Raji (cell line): Measurements from ENCODE around the gene PRKCG.

Experiments used
- POLR2A ChIP-seq: IDR thresholded peaks from 2 replicates; pipeline ENCODE4 v1.6.1; 2011; ENCODE audit warnings: low read depth, low read length, control low read depth; ENCODE audit not compliant: insufficient read depth

PRKCG gene

DNA sequence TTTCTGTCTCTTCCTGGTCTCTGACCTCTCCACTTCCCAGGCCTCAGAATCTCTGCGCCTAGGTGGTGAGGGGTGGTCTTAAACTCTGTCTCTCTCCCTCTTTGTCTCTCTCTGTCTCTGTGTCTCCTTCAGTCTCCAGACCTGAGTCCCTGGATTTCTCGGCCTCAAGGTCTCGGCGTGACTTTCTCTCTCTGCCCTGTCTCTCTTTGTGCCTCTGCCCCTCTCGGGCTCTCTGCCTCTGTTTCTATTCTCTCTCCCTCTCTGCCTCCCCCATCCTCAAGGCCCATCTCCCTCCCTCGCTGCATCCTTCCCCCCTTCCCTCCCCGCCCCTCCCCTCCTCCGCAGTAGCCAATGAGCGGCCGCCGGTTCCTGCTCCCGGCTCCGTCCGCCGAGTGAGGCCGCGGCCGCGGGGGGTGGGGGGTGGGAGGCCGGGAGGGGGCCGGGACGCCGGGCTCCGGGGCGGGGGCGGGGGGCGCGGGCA, 27.0 kb downstream of the PRKCG start, which contains the start of gene CACNG7:
CACNG7 (plus strand) TSS at position 344 of the 481 bp plus-strand sequence. CDS start 3,554 bp downstream, outside the sequence.
- no peak for TF ChIP-seq POLR2A

DNA sequence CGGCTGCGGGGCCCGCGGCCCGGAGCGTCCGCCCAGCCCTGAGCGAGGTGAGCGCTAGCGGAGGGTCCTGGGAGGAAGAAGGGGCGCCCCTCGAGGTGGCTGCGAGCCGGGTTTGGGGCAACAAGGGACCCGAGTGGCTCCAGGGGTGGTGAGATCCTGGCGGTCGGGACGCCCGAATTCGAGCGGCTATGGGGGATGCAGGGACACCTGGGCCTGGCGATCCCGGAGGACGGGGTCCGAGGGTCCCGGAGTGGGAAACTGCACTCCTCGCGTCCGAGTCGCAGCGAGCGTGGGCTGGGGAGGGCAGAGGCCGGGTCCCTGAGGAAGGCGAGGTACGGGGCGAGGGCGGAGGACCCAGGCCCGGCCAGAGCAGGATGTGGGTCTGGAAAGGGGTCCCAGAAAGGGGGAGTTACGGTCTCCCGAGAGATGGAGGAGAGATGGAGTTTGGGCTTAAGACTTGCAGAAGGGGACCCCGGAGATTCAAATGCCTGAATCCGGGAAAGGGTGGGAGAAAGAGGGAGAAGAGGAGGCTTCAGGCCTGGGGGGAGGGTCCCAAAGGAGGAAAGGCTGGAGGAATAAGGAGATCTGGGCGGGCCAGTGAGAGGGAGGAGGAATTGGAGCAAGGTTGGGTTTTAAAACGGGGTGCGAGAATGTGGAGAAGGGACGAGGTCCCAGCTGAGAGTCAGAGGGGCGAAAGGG, 27.6 kb downstream of the PRKCG start:
- no peak for TF ChIP-seq POLR2A

DNA sequence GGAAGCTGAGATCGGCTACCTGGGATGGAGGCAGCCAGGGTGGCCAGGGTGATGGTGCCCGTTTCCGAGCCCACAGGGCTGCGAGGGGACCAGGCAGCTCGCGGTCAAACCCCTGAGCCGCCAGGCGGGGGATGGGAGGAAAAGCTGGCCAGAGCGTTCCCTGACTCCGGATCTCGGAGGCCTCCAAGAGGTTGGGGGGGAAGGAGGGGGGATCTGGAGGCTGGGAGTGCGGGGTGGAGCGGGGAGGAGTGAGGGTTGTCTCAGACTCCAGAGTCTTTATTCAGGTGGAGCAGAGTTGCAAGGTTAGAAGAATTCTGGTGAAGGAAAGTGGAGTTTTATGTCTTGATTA, 28.1 kb downstream of the PRKCG start:
- TF ChIP-seq POLR2A, result no peak

DNA sequence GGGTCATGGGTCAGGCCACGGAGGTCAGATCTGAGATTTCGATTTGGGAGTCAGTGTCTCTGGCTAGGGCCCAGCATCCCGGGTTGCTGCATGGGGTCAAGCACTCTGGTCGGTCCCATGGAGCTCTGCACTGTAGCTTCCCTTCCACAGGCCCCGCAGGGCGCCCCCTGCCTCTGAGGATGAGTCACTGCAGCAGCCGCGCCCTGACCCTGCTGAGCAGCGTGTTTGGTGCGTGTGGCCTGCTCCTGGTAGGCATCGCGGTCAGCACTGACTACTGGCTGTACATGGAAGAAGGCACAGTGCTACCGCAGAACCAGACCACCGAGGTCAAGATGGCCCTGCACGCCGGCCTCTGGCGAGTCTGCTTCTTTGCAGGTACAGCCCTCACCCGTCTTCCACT, 30.7 kb downstream of the PRKCG start:
- no peak for TF ChIP-seq POLR2A

DNA sequence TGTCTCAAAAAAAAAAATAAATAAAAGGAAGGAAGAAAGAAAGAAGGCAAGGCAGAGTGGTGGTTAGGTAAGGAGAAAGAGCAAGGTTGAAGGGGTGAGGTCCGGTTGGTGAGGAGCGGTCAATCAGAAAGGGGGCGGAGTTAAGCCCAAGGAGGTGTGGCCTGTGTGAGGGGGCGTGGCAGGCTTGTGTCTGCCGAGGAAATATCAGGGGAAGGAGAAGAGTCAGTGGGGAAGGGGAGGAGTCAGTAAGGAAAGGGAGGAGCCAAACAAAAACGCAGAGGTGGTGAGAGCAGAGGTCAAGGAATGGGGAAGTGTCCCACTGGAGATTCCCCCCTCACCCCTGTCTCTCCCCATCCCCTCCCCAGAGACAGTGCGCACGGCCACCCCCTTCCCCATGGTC, 33.0 kb downstream of the PRKCG start:
- no peak for TF ChIP-seq POLR2A

DNA sequence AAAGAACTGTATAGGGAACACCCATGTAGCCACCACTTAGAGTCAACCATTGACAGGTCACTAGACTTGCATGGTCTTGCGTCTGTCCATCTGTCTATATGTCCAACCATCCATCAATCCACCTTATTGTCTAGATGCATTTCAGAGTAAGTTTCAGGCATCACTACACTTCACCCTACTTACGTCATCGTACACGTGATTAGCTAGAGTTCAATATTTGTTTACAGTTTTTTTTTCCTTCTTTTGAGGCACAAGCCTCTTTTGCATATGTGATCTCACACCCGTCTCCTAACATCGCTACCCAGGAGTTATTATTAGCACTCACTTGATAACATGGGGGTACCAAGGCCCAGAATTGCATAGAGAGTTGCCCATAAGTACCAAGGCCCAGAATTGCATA, 34.0 kb downstream of the PRKCG start:
- TF ChIP-seq POLR2A, result no peak

DNA sequence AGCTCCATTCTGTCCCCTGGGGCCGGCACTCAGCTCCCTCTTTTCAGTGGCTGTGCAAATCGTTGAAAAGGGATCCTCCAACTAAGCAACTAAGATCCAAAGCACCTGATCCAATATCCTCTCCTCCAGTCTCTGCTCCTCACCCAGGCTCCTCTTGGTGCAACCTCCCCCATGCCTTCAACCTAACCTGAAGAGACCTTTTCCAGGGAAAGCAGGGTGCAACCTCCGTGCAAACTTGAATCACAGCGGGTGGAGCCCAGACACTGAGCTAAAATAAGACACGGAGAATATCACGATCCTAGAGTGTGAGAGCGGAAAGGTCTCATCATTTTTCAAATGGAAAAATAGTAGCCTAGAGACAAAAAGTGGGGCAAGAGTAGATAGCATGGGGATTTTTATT, 35.4 kb downstream of the PRKCG start:
- no peak for TF ChIP-seq POLR2A

DNA sequence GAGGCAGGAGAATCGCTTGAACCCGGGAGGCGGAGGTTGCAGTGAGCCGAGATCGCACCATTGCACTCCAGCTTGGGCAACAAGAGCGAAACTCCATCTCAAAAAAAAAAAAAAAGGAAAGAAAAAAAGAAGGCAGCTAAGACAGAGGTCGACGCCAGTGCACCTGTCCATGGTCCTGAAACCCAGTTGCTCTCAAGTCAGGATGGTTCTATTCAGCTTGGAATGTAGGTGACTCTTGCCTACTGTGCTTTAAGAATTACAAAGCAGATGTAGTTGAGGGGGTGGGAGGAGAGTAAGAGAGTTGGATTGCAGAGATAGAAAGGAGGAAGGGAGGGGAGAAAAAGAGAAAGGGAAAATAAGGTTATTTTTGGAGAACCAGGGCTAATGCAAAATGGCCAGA, 45.7 kb downstream of the PRKCG start:
- TF ChIP-seq POLR2A, result no peak

DNA sequence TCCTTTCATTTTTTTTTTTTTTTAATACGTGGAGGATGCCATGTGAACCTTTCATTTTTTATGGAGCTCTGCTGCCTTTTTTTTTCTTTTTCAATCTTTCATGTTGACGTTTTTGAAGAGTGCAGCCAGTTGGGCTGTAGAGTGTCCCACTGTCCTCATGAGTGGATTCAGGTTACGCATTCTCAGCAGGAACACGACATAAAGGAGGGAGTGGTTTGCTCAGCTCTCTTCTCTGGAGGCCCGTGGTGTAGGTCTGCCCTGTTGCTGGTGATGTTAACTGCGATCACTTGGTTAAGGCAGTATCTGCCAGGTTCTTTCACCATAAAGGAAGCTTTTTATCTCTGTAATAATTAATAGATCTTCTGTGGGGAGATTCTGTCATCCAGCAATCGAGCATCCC, 54.0 kb downstream of the PRKCG start:
- no peak for TF ChIP-seq POLR2A

DNA sequence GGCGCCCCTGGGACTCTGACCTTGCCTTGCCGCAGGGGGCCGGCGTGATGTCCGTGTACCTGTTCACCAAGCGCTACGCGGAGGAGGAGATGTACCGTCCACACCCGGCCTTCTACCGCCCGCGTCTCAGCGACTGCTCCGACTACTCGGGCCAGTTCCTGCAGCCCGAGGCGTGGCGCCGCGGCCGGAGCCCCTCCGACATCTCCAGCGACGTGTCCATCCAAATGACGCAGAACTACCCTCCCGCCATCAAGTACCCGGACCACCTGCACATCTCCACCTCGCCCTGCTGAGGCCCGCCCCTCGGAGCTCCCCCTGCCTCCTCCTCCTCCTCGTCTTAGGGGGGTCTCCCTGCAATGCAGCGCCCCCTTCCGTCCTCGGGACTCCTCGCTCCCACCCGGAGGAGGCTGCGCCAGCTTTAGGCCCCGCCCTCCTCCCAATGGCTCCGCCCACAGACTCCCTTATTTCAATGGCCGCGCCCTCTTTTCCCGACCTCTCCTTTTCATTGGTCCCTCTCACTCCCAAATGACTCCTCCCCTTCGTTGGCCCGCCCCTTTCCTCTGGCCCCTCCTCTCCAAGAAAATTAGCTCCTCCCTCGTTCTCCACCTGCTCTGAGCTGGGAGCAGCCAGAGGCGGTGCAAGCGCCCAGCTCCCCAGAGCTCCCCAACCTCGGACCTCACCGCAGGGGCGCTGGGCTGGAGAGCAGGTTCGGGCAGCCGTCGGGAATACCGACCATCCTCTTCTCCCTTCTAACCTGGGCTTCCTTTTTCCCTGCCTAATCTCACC, 60.2 kb downstream of the PRKCG start:
- TF ChIP-seq POLR2A, result no peak

DNA sequence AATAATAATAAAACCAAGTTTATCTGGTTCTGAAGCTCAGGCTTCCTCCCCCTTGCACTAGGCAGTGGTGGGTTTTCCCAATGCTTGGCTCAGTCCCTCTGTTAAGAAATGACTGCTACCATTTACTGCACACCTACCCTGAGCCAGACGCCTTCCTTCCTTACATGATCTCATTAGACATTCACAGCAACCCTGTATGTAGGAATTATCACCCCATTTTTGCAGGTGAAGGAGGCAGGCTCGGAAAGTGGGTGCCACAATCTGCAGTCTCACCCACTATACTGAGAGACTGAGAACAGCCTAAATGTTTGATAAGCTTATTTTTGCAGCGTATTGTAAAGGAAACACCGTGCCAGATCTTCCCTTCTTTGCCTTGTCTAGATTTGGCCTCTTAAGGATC, 62.4 kb downstream of the PRKCG start:
- no peak for TF ChIP-seq POLR2A

DNA sequence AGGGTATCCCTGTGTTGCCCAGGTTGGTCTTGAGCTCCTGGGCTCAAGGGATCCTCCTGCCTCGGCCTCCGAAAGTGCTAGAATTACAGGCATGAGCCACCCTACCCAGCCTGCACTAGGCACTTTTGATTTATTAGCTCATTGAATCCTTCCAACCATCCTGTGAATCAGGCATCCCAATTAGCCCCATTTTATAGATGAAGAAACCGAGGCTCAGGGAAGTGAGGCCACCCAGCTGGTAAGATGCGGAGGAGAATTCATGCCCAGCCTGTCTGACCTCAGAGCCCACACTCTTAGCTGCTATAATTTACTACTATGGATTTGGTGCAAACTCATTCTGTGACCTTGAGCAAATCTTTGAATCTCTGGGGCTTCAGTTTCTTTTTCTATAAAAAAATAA, 62.9 kb downstream of the PRKCG start:
- TF ChIP-seq POLR2A, result no peak

DNA sequence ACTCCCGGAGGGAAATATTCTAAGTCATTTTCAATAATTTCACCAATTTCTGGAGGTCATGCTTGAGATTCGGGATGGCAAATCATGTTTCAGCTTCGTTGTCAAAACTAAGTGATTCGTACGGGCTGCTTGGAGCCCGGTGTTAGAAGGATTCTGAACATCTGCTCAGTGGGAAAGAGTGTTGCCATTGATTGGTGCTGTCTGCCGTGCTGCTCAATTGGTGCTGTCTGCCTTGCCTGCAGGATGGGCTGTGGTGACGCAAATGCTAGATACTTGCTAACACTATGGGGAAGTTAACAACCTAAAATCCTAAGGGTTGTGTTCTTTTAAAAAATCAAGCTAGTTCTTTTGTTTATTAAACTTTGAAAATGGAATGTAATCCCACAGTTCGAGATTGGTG, 63.4 kb downstream of the PRKCG start:
- no peak for TF ChIP-seq POLR2A

DNA sequence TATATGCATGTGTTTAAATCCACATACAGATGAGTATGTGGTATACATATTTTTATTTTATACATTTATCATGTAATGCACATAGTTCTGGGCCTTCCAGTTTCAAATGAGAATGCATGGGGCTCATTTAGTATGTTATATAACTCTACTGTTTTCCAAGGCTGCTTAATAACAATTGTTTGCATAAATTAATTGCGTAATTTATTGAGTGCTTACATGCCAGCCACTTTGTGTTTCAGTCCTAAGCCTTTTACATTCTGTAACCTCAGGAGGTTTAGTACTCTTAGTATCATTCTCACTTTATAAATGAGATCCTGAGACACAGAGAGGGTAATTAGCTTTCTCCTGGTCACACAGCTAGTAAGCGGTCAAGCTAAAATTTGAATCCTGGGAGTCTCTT, 64.0 kb downstream of the PRKCG start:
- no peak for TF ChIP-seq POLR2A

DNA sequence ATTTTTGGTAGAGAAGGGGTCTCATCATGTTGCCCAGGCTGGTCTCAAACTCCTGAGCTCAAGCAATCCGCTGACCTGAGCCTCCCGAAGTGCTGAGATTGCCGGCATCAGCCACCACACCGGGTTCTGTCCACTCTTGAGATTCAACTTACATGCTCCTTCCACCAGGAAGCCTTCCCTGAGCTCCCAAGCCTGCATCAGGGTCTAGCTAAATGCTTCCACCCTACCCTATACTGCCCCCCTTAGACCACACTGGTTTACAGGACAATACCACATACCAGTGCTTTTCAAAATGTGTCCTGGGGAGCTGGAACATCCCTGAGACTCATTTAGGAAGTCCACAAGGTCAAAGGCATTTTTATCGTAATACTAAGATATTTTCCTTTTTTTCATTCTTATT, 65.6 kb downstream of the PRKCG start:
- TF ChIP-seq POLR2A, result no peak

DNA sequence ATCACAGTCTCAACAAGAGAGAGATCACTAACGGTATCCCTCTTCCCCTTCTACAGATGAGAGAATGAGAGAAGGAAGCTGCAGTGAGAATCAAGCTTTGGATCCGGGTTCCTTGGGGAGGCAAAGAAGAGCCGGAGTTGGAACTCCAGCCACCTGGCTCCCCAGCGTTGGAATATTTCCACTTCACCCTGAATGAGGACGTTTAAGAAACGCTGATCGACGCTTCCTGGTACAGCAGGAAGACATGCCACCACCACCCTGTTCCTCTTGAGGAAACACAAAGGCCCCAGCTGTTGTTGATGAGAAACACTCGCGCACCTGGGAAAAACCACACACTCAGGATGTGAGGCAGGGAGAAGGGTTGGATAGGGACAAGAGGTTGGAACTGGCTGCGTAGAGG, 69.4 kb downstream of the PRKCG start:
- TF ChIP-seq POLR2A, result no peak
